HepG2 (cell line): ENCODE results near the gene DLG5. TPM values are rescaled to one million over a fixed set of nuclear protein-coding genes. Genes with fewer than 3 reads are reported as not detected.

Source experiments
- ATAC-seq: fragments of 200-7000 bp; cut with Tn5 transposase; 3 replicates; pipeline ENCODE4 v1.9.1; 2020; ENCODE audit warnings: mild to moderate bottlenecking, moderate library complexity
- BruUV-seq: library from RNA; stranded (reverse); fragments of 400-500 nt; replicated peaks from 2 replicates; lab custom pipeline; 2021; lab: Mats Ljungman, UMichigan
- CTCF ChIA-PET: fragments of 300-600 bp; formaldehyde crosslinking; extraction: SDS; loops from one replicate; lab custom pipeline; 2021; ENCODE audit warnings: low total read pairs, inconsistent platforms, low intra/inter-chr PET ratio; lab: Yijun Ruan, JAX
- POLR2A ChIA-PET: fragments of 350-600 bp; sonication (Branson Sonifier 250); formaldehyde crosslinking; loops from one replicate; lab custom pipeline; 2020; ENCODE audit warnings: antibody characterized with exemption, inconsistent platforms; lab: Yijun Ruan, JAX
- DNase-seq: peaks from one replicate; pipeline ENCODE4 v3.0.0-alpha.2; 2015; ENCODE audit warnings: low spot score
- FAIRE-seq: peaks from 3 replicates; lab custom pipeline; 2011; peaks lifted over from hg19 to GRCh38; lab: Jason Lieb, UNC
- H2AFZ ChIP-seq: one replicate; pipeline ENCODE4 v1.6.1; 2011; ENCODE audit warnings: low read length, inconsistent platforms
- H3K27ac ChIP-seq: fragments of 300-600 bp; 3 replicates; pipeline ENCODE4 v1.8.0; 2011; ENCODE audit warnings: mixed run types, mild to moderate bottlenecking, mixed read lengths, low read length, inconsistent platforms; ENCODE audit not compliant: insufficient read depth; ENCODE audit errors: extremely low read length
- H3K27me3 ChIP-seq, 2 experiments: fragments of 200-600 bp in 1 of 2; 2 replicates in 1 of 2; 3 replicates in 1 of 2; pipeline versions ENCODE4 v1.6.0 to v1.8.0; 2011; ENCODE audit warnings: low read length in 2 of 2, mild to moderate bottlenecking in 2 of 2, moderate library complexity in 2 of 2, inconsistent platforms in 1 of 2; ENCODE audit not compliant: insufficient read depth in 2 of 2, control insufficient read depth in 1 of 2
- H3K36me3 ChIP-seq, 2 experiments: fragments of 200-600 bp in 1 of 2; replicated peaks in 1 of 2; 2 replicates in 1 of 2; 3 replicates in 1 of 2; pipeline versions ENCODE4 v1.5.1 to v1.8.0; 2011; ENCODE audit warnings: low read length in 2 of 2, inconsistent platforms in 1 of 2; ENCODE audit not compliant: insufficient read depth in 2 of 2, control insufficient read depth in 1 of 2
- H3K4me1 ChIP-seq: 2 replicates; pipeline ENCODE4 v1.5.1; 2012; ENCODE audit warnings: low read length, inconsistent platforms; ENCODE audit not compliant: insufficient read depth
- H3K4me2 ChIP-seq: 2 replicates; pipeline ENCODE4 v1.6.0; 2011; ENCODE audit warnings: low read depth, low read length, inconsistent platforms
- H3K4me3 ChIP-seq, 3 experiments: fragments of 200-600 bp in 1 of 3; sonication (generic), shearing (Covaris generic) in 1 of 3; replicated peaks in 1 of 3; 2 replicates each; pipeline ENCODE4 v1.5.1; 2011 to 2016; ENCODE audit warnings: low read length in 3 of 3, inconsistent platforms in 2 of 3, low read depth in 2 of 3, mild to moderate bottlenecking in 2 of 3, control low read depth in 1 of 3, mixed read lengths in 1 of 3; ENCODE audit not compliant: insufficient read depth in 1 of 3
- H3K79me2 ChIP-seq: one replicate; pipeline ENCODE4 v1.6.1; 2011; ENCODE audit warnings: low read length, inconsistent platforms; ENCODE audit not compliant: insufficient read depth
- H3K9ac ChIP-seq: 2 replicates; pipeline ENCODE4 v1.6.0; 2011; ENCODE audit warnings: mild to moderate bottlenecking, low read depth, low read length, inconsistent platforms; ENCODE audit not compliant: insufficient read depth
- H3K9me3 ChIP-seq: 2 replicates; pipeline ENCODE4 v1.5.1; 2012; ENCODE audit warnings: mild to moderate bottlenecking, low read length
- H4K20me1 ChIP-seq: 2 replicates; pipeline ENCODE4 v1.6.0; 2011; ENCODE audit warnings: inconsistent platforms, mild to moderate bottlenecking, low read length, moderate library complexity; ENCODE audit not compliant: insufficient read depth
- FIP1L1 ChIP-seq: fragments of 200-400 bp; formaldehyde crosslinking; IDR thresholded peaks from 2 replicates; pipeline ENCODE4 v1.6.1; 2018; ENCODE audit warnings: low read depth, mild to moderate bottlenecking, low read length, moderate library complexity, borderline replicate concordance; ENCODE audit not compliant: insufficient read depth
- GFI1 ChIP-seq: sonication (generic); formaldehyde crosslinking; IDR thresholded peaks from 2 replicates; pipeline ENCODE4 v1.5.0; 2020; ENCODE audit warnings: missing genetic modification reagents, mild to moderate bottlenecking, borderline replicate concordance
- MTA1 ChIP-seq: sonication (generic); formaldehyde crosslinking; IDR thresholded peaks from 2 replicates; pipeline ENCODE4 v1.4.0; 2020; ENCODE audit warnings: missing genetic modification reagents, mild to moderate bottlenecking, borderline replicate concordance
- ZNF282 ChIP-seq: fragments of 450-650 bp; IDR thresholded peaks from 2 replicates; pipeline ENCODE4 v1.6.1; 2018; ENCODE audit not compliant: partially characterized antibody
- ZNF33B ChIP-seq: sonication (generic); formaldehyde crosslinking; IDR thresholded peaks from 2 replicates; pipeline ENCODE4 v1.5.1; 2020; ENCODE audit warnings: mild to moderate bottlenecking, missing genetic modification reagents
- ZNF619 ChIP-seq: sonication (generic); formaldehyde crosslinking; IDR thresholded peaks from 2 replicates; pipeline ENCODE4 v1.4.0; 2020; ENCODE audit warnings: mild to moderate bottlenecking, missing genetic modification reagents
- ZNF816 ChIP-seq: sonication (generic); formaldehyde crosslinking; IDR thresholded peaks from 2 replicates; pipeline ENCODE4 v1.8.0; 2022; ENCODE audit warnings: missing genetic modification reagents, mild to moderate bottlenecking, borderline replicate concordance
- WGBS: methylation state at CpG from one replicate; pipeline ENCODE4 v1.1.6; 2017; ENCODE audit warnings: low lambda C conversion rate; 5-methylcytosine and 5-hydroxymethylcytosine counted together
- in situ Hi-C: cut with HindIII; loops from 2 replicates; pipeline ENCODE4 v1.10.0; 2017; ENCODE audit warnings: low pct_unique_long_range_greater_than_20kb; ENCODE audit not compliant: extremely low pct_ligation_motif_present
- intact Hi-C: fragments of 100-400 bp; cut with micrococcal nuclease; formaldehyde crosslinking; loops from one replicate; pipeline ENCODE4 v1.10.0; 2022; ENCODE audit not compliant: unreplicated experiment
- polyA plus RNA-seq, 8 experiments: library from polyadenylated mRNA; depleted of rRNA in 3 of 8; stranded (reverse) in 7 of 8; unstranded in 1 of 8; fragments of >200 nt; fragmentation: Illumina TruSeq in 4 of 8; extraction: Trizol in 4 of 8; gene quantifications; 2 replicates each; pipeline versions ENCODE4 v1.2.1 to v1.2.3, GENCODE V29; 2011 to 2016; ENCODE audit warnings: low read depth in 4 of 8, missing spikeins in 1 of 8, mixed read lengths in 1 of 8; ENCODE audit not compliant: insufficient read depth in 1 of 8
- total RNA-seq, 5 experiments: library from RNA; depleted of rRNA; stranded (reverse); fragments of >200 nt; fragmentation: Illumina TruSeq; extraction: Trizol; gene quantifications; 2 replicates each; pipeline ENCODE4 v1.2.3, GENCODE V29; 2016; ENCODE audit warnings: low read depth in 1 of 5
- TF ChIP-seq, protein P1 (sequence below), 2 experiments: IDR thresholded peaks; 2 replicates each; pipeline ENCODE4 v1.6.1; 2011 to 2012; ENCODE audit warnings: low read length in 2 of 2, borderline replicate concordance in 1 of 2, low read depth in 1 of 2, mild to moderate bottlenecking in 1 of 2, moderate library complexity in 1 of 2
- TF ChIP-seq, protein P2 (sequence below): sonication (generic); formaldehyde crosslinking; IDR thresholded peaks from 2 replicates; pipeline ENCODE4 v1.5.0; 2020; ENCODE audit warnings: mild to moderate bottlenecking, missing genetic modification reagents
- TF ChIP-seq, protein P3 (sequence below): sonication (generic); formaldehyde crosslinking; IDR thresholded peaks from 2 replicates; pipeline ENCODE4 v1.4.0; 2020; ENCODE audit warnings: missing genetic modification reagents, borderline replicate concordance
- TF ChIP-seq, protein P4 (sequence below): sonication (generic); formaldehyde crosslinking; IDR thresholded peaks from 2 replicates; pipeline ENCODE4 v1.5.1; 2020; ENCODE audit warnings: mild to moderate bottlenecking, missing genetic modification reagents, borderline replicate concordance

DLG5 gene
- total and polyA plus RNA-seq, 2 of the 13 experiments (the other 11 are each of a cell fraction or from before 2014, with no cell fraction given): 15.5 to 18.2 TPM

GRCh38 chr10:77789016-77789415 lies 137.5 kb downstream of the DLG5 start (continued):
- TF ChIP-seq, protein P1, sequence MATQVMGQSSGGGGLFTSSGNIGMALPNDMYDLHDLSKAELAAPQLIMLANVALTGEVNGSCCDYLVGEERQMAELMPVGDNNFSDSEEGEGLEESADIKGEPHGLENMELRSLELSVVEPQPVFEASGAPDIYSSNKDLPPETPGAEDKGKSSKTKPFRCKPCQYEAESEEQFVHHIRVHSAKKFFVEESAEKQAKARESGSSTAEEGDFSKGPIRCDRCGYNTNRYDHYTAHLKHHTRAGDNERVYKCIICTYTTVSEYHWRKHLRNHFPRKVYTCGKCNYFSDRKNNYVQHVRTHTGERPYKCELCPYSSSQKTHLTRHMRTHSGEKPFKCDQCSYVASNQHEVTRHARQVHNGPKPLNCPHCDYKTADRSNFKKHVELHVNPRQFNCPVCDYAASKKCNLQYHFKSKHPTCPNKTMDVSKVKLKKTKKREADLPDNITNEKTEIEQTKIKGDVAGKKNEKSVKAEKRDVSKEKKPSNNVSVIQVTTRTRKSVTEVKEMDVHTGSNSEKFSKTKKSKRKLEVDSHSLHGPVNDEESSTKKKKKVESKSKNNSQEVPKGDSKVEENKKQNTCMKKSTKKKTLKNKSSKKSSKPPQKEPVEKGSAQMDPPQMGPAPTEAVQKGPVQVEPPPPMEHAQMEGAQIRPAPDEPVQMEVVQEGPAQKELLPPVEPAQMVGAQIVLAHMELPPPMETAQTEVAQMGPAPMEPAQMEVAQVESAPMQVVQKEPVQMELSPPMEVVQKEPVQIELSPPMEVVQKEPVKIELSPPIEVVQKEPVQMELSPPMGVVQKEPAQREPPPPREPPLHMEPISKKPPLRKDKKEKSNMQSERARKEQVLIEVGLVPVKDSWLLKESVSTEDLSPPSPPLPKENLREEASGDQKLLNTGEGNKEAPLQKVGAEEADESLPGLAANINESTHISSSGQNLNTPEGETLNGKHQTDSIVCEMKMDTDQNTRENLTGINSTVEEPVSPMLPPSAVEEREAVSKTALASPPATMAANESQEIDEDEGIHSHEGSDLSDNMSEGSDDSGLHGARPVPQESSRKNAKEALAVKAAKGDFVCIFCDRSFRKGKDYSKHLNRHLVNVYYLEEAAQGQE (IDR thresholded peaks at IDR 0.05; ENCODE audit: borderline replicate concordance in 1 of 2, low read depth in 1 of 2, low read length in 2 of 2): no peak
- TF ChIP-seq ZNF282: no peak
- no peak for TF ChIP-seq GFI1 (CRISPR knock-in tag)

DNA sequence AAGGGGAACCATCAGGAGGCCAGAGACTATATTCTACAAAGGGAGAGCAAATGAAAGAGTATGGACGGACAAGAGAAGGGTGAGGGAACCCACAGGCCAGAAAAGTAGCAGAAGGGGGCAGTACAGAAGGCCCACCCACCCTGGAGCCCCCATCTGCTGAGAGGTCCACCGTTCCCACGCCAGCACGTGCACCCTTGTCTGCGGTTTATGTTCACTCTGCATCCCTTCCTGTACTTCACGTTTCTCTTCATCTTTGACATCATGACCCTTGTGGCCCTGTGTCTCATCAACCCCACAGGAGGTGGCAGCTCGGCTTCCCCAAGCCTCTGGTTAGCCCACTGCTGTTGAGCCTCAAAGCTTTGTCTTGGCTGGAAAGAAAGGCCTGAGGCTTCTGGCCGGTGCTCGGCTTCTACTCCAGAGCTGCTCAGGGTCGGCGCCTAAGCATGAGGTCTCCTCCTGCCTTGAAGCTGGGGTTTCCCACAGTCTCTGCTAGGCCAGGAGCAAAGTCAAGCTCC lies 138.0 kb downstream of the DLG5 start:
- ATAC-seq (no peak), DNase-seq (no peak)
- Histone ChIP-seq H3K36me3 (peaks cover 8 to 24% of the 10 kb centered on the region in 2 experiments; a peak in 4 of 5 replicates), H3K9ac (no peak overlapping the region), H2AFZ (no peak overlapping the region)
- BruUV-seq: no TSS peak
- TF ChIP-seq ZNF619 (no peak), ZNF33B (CRISPR knock-in tag) (no peak), FIP1L1 (no peak), MTA1 (CRISPR knock-in tag) (no peak), ZNF816 (CRISPR knock-in tag) (no peak)
- TF ChIP-seq, protein P2, sequence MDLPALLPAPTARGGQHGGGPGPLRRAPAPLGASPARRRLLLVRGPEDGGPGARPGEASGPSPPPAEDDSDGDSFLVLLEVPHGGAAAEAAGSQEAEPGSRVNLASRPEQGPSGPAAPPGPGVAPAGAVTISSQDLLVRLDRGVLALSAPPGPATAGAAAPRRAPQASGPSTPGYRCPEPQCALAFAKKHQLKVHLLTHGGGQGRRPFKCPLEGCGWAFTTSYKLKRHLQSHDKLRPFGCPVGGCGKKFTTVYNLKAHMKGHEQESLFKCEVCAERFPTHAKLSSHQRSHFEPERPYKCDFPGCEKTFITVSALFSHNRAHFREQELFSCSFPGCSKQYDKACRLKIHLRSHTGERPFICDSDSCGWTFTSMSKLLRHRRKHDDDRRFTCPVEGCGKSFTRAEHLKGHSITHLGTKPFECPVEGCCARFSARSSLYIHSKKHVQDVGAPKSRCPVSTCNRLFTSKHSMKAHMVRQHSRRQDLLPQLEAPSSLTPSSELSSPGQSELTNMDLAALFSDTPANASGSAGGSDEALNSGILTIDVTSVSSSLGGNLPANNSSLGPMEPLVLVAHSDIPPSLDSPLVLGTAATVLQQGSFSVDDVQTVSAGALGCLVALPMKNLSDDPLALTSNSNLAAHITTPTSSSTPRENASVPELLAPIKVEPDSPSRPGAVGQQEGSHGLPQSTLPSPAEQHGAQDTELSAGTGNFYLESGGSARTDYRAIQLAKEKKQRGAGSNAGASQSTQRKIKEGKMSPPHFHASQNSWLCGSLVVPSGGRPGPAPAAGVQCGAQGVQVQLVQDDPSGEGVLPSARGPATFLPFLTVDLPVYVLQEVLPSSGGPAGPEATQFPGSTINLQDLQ: no peak
- TF ChIP-seq, protein P3, sequence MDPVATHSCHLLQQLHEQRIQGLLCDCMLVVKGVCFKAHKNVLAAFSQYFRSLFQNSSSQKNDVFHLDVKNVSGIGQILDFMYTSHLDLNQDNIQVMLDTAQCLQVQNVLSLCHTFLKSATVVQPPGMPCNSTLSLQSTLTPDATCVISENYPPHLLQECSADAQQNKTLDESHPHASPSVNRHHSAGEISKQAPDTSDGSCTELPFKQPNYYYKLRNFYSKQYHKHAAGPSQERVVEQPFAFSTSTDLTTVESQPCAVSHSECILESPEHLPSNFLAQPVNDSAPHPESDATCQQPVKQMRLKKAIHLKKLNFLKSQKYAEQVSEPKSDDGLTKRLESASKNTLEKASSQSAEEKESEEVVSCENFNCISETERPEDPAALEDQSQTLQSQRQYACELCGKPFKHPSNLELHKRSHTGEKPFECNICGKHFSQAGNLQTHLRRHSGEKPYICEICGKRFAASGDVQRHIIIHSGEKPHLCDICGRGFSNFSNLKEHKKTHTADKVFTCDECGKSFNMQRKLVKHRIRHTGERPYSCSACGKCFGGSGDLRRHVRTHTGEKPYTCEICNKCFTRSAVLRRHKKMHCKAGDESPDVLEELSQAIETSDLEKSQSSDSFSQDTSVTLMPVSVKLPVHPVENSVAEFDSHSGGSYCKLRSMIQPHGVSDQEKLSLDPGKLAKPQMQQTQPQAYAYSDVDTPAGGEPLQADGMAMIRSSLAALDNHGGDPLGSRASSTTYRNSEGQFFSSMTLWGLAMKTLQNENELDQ (CRISPR knock-in tag): no peak
- TF ChIP-seq, protein P4, sequence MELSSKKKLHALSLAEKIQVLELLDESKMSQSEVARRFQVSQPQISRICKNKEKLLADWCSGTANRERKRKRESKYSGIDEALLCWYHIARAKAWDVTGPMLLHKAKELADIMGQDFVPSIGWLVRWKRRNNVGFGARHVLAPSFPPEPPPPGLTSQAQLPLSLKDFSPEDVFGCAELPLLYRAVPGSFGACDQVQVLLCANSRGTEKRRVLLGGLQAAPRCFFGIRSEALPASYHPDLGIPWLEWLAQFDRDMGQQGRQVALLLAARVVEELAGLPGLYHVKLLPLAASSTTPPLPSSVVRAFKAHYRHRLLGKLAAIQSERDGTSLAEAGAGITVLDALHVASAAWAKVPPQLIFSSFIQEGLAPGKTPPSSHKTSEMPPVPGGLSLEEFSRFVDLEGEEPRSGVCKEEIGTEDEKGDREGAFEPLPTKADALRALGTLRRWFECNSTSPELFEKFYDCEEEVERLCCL: no peak
- TF ChIP-seq, all 625 proteins: peak for 0
- 97% methylated on average over 11 of the region's 11 CpGs for WGBS
- H3K27me3 ChIP-seq: no peaks in the 10 kb centered on the region
- CTCF ChIA-PET: no interaction called here
- H3K4me2 ChIP-seq: no peak overlapping the region
- POLR2A ChIA-PET: no interaction called here
- no peaks in the 10 kb centered on the region for H3K9me3 ChIP-seq
- H3K4me3 ChIP-seq: no peak overlapping the region
- in situ Hi-C loops: no loop called here
- H3K4me1 ChIP-seq: no peaks in the 10 kb centered on the region
- intact Hi-C loops: no loop called here
- FAIRE-seq: no peak
- no peaks in the 10 kb centered on the region for H4K20me1 ChIP-seq
- H3K27ac ChIP-seq: no peak overlapping the region
- no peaks in the 10 kb centered on the region for H3K79me2 ChIP-seq
